DMS79 treated with DMSO at 0.1 percent for 48 hours (cell line): ENCODE data around the gene SELENOT.
A peak's percentile ranks its signal among the peaks of the same experiment; 100 is the strongest.
"Not testable (repeated sequence)": the region's sequence is repeated elsewhere in the genome, so short reads cannot be mapped to it uniquely, and the experiment has no call there.

Source experiments
- DNase-seq: peaks from one replicate; lab custom pipeline; 2025; lab: John Stamatoyannopoulos, UW

The SELENOT gene, protein sequence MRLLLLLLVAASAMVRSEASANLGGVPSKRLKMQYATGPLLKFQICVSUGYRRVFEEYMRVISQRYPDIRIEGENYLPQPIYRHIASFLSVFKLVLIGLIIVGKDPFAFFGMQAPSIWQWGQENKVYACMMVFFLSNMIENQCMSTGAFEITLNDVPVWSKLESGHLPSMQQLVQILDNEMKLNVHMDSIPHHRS

DNA sequence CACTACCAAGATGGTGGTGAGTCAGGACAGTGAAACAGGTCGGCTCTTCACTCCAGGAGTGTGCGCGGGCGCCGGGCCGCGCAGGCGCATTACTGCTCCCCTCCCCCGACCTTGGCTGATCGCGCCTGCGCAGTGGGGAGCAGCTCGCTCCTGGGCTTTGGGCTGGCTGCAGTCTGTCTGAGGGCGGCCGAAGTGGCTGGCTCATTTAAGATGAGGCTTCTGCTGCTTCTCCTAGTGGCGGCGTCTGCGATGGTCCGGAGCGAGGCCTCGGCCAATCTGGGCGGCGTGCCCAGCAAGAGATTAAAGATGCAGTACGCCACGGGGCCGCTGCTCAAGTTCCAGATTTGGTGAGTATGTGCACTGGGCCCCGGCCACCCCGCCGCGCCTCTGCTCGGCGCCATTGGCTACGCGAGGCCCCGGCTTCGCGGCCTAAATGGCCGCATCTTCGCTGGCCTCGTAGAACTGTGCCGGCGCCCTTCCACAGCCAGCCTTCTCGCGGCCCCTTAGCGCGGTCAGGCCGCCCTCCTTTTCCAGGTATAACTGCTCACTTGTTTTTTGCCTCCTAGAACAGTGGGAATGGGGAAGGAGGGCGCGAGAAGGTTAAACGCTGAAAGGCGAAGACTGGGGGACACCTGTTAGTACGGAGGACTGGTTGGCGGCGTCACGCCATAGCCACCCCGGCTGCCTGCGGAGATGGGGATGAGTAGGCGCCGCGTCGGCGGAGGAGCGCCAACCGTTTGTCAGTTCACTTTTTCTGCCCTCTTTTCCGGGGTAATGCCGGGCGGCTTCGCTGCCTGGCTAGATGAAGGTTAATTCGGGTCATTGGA lies at the start of gene SELENOT:
TSS of gene SELENOT (plus strand) at position 169 of the 827 bp plus-strand sequence. CDS start at position 211, 42 bp downstream.
- peak; percentile 93 for DNase-seq

DNA sequence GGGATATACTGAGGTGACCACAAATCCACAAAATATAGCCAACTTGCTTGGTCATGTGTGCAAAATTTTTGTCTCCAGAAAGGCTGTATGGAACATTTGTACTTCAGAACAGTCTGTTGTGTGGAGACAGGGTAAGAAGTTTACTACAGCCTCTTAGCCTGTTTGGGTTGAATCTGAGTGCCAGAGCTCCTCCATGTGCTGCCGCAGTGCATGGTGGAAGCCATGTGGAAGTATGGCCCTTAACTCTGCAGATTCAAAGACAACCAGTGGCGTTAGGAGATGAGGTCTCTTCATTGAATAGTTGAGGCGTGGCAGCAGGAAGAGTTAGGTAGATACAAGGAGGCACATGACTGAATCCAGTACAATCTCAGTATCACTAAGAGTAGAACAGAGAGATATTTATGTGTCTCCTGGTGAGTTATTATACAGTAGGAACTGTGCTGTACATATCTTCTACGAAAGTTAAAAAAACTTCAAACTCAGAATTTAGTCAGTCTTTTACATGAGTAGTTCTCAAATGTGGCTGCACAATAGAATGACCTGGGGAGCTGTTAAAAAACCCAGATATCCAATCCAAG lies 47.2 kb upstream of the SELENOT start:
- no peak for DNase-seq

DNA sequence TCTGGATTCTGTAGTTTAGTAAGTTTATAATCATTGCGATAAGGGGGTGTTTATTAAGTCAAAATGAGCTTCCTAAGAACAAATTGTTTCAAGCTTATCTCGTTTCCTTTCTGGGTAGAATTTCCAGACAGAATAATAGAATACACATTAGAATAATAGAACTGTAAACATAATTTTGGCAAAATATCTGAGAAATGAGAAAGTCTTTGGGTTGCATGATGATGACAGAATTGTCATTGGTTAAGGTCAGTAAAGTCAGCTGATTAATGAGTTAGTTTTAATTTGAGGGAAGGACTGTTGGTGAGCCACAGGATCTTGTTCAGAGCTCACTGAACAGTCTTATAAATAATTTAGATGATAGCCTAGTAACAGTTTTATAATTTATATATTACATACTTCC lies 46.3 kb upstream of the SELENOT start:
- DNase-seq, result no peak

DNA sequence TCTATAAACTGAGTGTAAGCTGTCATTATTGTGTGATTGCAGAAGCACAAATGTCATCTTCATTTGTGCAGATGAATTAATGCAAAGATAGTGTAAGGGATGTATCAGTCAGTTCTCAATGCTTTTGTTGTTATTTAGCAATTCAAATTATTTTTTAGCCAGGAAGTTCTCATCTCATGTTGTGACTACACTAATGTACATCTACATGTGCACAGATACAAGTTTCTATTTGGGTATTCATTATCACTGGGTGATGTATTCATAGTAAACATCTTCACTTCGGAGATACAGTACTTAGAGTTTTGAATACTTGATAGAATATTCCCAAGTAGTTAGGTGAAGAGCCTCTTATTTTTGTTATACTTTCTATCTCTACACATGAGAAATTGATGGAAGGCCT lies 45.4 kb upstream of the SELENOT start:
- no peak for DNase-seq

DNA sequence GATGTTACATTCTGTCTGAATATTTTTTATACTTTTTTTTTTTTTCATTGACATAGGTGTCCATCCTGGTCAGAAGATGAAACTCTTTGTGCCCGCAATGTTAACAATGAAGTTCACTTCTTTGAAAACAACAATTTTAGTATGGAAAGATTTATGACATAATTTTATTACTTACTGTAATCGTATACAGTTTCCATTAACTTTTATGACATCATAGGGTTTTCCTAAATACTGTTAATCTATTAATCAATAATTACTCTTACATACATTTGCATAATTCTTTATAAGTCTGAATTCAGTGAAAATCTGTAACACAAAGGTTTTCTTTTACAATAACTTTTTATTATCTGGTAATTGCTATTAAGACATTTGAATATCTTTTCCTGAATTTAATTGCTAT lies 38.9 kb upstream of the SELENOT start:
- DNase-seq, result no peak

DNA sequence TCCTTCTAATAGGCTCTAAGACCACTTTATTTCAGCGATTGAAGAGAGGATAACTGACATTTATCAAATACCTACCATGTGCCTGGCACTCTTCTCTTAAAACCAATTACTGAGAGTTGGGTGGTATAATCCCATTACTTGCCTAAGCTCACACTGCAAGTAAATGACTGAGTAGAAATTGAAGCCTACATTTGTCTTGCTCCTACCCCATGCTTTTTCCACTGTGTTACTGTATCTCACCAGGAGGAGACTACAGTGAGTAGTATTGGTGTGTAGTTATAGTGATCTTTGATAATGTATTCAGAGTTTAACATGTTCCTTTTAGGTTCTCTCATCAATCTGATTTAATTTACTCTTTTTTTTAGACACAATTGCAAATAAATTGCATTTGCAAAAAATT lies 35.8 kb upstream of the SELENOT start:
- no peak for DNase-seq

DNA sequence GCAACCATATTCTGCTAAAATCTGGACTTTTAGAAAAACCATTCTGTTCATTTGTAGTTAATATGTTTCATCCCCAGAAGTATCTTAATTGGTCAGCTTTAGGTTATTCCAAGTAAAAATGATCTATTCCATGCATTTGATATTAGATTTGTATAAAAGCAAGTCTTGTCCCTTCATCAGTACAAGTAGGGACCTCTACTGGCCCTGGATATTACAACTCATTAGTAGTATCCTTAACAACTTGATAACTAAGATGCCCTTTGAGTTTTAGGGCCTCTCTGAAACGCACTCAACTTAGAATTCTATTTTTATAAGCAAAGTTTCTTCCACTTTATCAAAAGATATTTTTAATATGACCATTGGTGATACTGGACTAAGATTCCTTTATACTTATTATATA lies 25.3 kb upstream of the SELENOT start:
- no peak for DNase-seq

DNA sequence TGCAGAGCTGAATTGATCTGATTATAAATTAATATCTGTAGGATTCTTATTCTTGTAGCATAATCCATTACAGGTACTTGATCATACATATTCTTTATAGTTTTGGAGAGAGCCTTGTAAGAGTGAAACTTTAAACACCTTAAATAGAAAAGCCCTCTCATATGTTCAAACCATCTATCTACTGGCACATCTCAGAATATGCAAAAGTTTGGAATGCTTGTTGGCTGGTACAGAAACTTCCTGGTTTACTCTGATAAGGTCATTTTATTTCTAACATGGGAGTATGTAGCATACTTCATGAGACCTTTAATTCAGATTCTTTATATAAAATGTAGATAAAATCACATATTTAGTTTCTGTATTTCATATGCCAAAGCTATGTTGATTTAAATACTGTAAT lies 21.9 kb upstream of the SELENOT start:
- DNase-seq, result no peak

DNA sequence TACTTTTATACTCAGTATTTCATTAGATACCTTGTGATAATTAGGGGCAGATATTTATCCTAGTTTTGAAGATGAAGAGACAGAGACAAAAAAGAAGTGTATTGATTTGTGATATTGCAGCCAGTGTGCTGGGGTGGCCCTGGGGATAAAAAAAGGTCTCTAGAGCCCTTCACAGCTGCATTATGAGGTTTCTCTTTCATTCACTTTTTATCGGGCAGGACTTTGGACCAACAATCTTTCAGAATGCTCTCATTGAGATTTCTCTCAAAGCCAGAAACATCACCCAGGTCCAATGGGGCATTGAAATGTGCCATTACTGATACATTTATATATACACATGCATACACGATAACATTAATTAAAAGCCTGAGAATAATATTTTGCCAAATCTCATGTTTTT lies 20.5 kb upstream of the SELENOT start:
- no peak for DNase-seq

DNA sequence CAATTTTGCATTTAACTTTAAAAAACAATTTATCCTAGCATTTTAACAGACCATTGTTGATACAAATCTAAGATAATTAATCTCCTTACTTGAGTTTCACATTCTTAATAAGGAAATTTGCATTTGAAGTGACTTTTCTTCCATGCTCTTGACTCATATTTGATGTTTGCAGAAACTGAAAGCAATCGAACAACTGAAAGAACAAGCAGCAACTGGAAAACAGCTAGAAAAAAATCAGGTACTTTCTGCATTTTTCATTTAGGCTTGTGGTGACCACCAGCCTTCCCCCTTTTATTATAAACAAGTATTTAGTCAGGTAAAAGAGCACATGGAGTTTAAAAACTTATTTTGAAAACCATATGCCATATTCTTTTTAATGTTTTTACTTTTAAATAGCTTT lies 20.1 kb upstream of the SELENOT start:
- no peak for DNase-seq

DNA sequence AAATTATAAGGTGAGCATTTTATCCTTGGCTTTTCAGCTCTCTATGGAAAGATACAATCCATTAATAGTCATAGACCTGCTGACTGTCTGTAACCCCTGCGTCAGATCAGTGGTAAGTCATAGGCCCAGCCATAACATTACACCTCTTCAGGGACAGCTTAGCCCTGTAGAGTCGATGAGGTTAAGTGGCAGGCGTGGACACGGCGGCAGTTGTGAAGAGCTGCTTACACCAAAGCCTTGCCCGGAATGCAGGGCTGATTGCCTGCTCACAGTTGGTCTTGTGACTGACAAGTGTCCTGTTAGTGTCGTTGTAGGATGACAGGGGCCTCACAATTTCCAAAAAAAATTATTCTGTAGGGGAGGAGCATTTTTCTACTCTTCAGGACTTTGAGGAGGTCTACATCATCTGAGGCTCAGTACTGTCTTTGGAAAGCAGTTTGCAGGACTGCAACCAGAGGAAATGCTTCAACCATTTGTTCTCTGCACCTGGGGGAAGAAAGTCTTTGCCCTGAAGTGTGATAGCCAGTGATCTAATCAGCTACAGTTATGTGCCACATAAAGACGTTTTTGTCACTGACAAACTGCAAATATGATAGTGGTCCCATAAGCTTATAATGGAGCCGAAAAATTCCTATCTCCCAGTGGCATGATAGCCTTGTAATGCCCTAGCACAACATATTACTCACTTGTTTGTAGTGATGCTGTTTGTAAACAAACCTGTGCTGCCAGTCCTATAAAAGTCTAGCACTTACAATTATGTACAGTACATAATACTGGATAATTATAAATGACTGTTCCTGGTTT lies 14.9 kb upstream of the SELENOT start:
- DNase-seq, result no peak

DNA sequence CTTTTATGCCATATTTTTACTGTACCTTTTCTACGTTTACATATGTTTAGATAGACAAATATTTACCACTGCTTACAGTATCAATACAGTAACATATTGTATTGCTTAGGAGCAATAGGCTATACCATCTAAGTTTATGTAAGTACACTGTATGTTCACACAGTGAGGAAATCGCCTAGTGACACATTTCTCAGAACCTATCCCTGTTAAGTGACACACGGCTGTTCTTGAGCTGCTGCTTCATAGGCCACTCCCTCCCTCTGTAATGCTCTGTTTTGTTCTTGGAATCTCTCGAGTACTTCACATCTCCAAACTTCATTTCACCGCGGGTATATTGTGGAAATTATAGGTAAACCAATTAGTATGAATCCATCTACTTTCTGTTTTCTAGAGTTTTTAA lies 13.4 kb upstream of the SELENOT start:
- DNase-seq, result no peak

DNA sequence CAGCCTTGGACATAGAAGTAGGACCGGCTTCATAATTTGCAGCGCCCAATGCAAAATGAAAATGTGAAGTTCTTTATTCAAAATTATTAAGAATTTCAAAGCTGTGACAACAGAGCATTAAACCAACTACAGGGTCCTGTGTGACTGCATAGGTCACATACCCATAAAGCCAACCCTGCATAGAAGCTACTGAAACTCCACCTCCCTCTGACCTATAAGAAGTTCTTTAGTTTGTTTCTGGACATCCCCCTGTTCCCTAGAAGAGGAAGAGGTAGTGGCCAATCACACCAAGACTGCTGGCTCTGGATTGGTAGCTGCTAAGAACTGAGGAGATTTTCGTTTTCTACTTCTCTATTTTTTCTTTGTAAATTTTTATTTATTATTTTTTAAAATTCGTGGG lies 9.0 kb upstream of the SELENOT start:
- DNase-seq, result no peak

DNA sequence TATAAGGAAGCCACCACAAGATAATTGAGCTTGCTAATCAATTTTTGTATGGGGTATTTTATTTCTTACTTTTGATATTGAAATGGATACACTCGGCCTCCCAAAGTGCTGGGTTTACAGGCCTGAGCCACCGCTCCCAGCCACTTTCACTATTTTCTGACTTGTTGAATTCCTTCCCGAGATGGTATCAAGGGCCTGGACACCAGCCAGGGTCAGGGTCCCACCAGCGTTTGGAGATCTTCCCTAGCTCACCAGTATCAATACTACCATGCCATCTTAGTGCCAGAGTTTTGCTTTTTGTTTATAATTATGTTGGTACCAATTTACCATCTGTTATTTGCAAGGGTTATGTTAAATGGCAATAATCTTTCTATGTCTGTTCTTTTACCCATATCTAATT lies 5.5 kb upstream of the SELENOT start:
- no peak for DNase-seq

DNA sequence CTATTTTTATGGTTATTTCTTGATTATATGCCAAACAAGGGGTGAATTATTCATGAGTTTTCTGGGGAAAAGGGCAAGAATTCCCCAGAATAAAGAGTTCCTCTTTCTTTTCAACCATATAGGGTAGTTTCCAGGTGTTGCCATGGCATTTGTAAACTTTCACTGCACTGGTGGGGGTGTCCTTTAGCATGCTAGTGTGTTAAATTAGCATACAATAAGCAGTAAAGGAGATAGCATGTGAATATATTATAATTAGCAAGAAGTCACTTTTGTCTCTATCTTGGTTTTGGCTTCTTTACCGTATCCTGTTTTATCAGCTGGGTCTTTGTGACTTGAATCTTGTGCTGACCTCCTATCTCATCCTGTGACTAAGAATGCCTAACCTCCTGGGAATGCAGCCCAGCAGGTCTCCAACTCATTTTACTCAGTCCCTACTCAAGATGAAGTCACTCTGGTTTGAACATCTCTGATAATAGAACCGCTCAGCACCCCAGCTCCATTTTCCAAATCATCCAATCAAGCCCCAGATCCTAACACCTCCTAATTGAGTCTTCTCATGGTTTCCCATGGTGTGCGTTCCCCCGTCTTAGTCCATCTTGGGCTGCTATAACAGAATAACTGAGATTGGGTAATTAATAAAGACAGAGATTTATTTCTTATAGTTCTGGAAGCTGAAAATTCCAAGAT lies 3.4 kb upstream of the SELENOT start:
- no peak for DNase-seq

DNA sequence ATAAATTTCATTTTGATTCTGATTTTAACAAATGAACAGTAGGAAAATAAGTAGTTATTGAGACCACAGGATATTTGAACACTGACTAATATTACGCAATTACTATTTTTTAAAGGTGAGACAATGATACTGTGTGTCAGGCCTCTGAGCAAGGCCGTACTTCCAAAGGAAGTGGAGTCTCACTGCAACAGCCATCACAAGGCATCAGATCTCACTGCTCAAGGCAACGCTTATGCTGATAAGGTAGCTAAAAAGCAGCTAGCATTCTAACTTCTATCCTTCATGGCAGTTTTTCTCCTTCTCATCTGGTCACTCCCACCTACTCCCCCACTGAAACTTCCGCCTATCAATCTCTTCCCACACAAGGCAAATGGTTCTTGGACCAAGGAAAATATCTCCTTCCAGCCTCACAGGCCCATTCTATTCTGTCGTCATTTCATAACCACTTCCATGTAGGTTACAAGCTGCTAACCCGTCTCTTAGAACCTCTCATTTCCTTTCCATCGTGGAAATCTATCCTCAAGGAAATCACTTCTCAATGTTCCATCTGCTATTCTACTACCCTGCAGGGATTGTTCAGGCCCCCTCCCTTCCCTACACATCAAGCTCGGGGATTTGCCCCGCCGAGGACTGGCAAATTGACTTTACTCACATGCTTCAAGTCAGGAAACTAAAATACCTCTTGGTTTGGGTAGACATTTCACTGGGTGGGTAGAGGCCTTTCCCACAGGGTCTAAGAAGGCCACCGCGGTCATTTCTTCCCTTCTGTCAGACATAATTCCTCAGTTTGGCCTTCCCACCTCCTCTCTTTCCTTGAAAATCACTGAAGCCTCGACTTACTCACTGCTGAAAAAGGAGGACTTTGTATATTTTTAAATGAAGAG lies 2.2 kb upstream of the SELENOT start:
- not testable (repeated sequence) for DNase-seq

DNA sequence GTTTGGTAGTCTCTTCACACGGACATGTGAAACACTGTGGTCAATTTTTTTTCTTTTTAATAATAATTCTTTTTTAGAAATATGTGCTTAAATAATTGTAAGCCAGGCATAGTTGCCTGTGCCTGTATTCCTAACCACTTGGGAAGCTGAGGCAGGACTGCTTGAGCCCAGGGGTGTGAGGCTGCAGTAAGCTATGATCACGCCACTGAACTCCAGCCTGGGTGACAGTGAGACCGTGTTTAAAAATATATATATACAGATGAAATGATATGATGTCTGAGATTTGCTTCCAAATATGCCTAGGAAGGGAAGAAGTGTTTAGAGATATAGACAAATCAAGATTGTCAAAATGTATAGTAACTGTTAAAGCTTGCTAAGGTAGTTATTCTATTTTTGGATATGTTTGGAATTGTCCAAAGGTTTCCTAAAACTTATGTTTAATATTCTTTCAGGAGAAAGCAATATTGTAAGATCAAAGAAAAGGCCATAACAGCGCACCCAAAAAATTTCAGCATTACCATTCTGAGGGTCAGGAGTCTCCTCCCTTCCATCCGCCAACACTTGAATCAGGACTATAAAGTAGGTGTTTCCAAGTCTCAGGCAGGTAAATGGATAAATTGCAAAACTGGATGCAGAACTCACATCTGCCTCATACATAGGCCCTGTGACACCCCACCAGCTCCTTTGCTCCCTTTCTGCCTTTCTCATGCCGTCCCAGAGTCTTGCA lies 532 bp upstream of the SELENOT start:
- no peak for DNase-seq

DNA sequence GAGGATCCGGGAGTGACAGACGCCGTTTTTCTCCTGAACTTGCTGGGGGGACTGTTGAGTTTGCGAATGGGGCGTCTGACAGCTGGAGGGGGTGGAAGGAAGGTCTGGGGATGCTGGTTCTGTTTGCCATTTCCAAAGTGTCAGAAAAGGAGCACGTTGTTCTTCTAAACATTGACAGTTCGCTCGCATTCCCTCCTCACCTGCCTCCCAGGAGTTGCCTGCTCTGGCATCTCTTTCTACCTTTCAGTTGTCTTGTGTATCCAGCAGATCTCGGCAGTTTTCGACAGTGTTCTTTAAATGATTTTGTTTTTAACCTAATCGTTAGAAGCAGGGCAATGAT lies 829 bp downstream of the SELENOT start:
- peak; percentile 14 for DNase-seq

DNA sequence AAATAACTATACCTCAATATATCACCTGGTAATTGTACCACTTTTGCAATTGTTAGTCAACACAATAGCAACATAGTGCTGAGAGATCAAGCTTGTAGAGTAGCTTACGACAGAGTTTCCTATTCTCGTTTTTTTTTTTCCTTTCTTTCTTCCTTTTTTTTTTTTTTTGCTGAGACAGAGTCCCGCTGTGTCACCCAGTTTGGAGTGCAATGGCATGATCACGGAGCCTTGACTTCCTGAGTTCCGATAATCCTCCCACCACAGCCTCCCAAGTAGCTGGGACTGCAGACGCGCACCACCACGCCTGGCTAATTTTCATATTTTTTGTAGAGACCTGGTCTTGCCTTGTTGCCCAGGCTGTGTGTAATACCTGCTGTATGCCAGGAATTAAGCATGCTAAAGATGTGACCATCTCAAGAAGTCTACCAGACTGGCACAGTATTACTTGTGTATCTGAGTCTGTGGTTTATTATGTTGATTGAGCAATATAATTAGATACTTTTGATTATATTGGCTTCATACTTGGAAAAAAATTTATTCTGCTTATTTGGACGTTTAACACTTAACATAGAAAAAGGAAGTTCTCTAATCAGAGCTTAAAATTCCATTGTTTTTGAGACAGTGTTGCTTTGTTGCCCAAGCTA lies 3.0 kb downstream of the SELENOT start:
- DNase-seq, result no peak
